ENCODE measurements around the gene SDK1.
"Not testable (repeated sequence)": the region's sequence is repeated elsewhere in the genome, so short reads cannot be mapped to it uniquely, and the experiment has no call there.

The SDK1 gene

DNA sequence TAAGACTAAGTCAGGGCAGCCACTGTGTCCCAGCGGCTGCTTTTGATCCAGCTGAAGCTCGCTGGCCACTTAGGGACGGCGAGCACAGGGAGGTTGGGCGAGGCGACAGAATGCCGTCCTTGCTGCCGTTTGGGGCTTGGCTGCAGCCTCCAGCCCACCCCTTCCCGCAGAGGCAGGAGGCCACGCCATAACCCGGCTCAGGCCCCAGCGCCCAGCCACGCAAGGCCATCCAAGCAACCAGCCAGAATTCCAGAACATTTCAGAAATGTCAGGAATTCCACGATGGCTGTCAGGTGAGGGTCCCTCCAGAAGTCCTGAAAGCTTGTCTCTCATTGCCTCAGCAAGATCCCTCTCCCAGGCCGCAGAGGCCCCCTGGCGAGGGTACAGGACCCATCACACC lies 901.9 kb downstream of the SDK1 start:
- DNase-seq (ENCODE audit: low spot score): no peak

- no peak for DNase-seq (ENCODE audit: low spot score)
Observed at GRCh38 chr7:4203626-4204512, 902.8 kb downstream of the SDK1 start.

GRCh38 chr7:4204513-4205165 lies 903.6 kb downstream of the SDK1 start:
- DNase-seq (ENCODE audit: low spot score): no peak

DNA sequence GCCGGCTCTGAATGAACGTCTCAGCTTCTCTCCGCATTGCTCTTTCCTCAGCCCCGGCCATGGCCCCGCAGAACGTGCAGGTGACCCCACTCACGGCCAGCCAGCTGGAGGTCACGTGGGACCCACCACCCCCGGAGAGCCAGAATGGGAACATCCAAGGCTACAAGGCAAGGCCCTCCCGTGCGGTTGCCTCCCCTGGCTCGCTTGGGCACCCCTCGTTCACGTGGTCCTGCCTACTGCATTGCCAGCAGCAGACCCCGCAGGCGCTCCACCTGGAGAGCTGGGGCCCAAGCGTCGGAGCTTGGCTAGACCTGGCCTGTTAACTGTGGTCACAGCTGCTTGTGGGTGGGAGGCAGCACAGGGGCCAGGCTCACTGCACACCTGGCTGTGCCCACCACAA lies 904.8 kb downstream of the SDK1 start:
- DNase-seq (ENCODE audit: low spot score): no peak

- DNase-seq (ENCODE audit: low spot score): no peak
Observed at GRCh38 chr7:4207011-4207410, 906.0 kb downstream of the SDK1 start.

DNA sequence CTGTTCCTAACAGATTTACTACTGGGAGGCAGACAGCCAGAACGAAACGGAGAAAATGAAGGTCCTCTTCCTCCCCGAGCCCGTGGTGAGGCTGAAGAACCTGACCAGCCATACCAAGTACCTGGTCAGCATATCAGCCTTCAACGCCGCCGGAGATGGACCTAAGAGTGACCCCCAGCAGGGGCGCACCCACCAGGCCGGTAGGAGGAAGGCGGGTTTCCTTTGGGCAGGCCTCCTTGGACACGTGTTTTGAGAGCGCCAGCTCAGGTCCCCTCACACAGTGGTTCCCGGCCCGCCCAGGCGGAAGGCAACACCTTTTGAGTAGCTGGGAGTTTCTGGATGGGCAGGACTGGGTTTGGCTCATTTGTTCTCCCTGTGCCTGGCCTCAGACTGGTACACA lies 907.0 kb downstream of the SDK1 start:
- DNase-seq (ENCODE audit: low spot score): no peak

DNA sequence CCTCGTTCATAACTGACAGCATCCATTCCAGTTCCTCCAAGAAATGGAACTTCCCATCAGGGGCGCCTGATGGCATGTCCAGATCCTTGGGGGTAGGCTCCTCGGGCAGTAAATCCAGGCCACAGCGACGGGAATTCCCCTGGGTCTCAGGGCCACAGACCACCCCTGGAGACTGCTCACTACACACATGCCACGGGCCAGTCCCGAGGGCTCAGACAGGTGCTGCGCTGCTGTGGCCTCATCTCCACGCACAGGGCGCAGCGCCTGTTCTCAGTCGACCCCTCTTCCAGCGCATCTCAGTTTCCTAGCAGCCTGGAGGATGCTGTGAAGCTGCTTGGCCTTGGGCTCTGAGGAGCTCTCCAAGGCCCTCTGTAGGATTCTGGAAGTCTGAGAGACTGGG lies 907.5 kb downstream of the SDK1 start:
- no peak for DNase-seq (ENCODE audit: low spot score)

DNA sequence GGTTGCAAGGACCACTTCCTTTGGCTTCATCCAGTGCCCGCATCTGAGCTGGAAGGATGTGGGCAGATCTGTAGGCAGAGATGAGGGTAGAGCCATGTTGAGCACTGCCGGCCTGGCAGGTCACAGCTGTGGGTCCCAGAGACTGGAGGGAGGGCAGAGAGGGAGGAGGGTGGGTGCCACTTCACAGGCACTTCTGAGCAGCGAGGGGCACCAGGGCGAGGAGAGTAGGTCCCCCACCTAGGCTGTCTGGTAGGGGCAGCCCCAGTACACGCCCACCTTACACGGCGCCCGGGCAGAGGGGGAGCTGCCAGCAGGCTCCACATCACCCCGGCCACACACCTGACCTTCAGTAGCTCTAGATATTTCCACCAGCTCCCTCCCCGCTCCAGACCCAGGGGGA lies 908.1 kb downstream of the SDK1 start:
- no peak for DNase-seq (ENCODE audit: low spot score)

GRCh38 chr7:4209966-4210365 lies 908.9 kb downstream of the SDK1 start:
- no peak for DNase-seq (ENCODE audit: low spot score)

DNA sequence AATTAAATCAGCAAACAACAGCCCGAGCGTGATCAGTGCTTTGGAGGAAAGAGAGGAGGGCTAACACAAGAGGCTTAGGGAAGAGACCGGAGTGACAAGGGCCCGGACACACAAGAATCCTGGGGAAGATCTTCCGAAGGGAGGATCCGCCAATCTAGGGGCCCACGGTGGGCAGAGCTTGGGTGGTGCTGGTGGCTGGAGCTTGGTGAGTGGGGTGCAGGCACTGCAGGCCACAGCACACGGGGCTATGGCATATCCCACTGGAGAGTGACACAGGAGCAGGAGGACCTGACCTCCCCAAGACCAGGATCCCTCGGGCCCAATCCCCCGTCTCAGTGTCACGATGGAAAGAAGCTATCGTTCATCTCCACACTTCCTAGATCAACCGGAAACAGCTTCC lies 909.8 kb downstream of the SDK1 start:
- no peak for DNase-seq (ENCODE audit: low spot score)

DNA sequence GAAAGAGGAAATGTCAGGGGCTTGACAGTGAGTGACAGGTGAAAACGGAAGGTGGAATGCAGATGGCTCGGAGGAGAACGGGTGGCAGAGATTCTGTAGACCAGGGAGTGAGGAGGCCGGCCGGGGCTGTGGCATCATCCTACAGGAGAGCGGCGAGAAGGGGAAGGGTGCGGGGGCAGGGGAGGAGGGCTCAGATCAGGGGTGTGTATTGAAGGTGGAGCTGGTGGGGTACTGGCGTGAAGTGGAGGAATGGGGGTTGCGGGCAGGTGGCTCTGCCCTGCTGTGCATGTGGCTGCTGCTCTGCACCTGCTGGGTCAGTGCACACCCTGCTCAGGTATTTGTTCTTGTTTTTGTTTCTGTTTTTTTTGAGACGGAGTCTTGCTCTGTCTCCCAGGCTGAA lies 910.2 kb downstream of the SDK1 start:
- no peak for DNase-seq (ENCODE audit: low spot score)

DNA sequence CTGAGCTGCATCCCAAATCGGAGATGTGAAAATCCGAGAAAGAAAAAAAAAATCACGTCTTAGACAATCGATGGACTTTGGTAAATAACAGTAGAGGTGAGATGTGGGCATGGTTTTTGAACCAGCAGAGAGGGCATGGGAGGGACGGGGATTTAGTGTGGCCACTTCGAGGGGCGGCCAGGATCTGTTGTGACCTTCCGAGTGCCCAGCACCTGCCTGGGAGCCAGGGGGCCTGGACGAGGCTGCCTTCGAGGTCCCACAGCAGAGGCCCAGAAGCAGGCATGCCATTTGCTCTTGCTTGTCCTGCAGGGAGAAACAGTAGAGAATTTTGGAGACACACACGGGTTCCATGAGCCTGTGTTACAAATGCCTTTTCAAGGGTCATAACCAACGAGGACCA lies 911.3 kb downstream of the SDK1 start:
- DNase-seq (ENCODE audit: low spot score): no peak

DNA sequence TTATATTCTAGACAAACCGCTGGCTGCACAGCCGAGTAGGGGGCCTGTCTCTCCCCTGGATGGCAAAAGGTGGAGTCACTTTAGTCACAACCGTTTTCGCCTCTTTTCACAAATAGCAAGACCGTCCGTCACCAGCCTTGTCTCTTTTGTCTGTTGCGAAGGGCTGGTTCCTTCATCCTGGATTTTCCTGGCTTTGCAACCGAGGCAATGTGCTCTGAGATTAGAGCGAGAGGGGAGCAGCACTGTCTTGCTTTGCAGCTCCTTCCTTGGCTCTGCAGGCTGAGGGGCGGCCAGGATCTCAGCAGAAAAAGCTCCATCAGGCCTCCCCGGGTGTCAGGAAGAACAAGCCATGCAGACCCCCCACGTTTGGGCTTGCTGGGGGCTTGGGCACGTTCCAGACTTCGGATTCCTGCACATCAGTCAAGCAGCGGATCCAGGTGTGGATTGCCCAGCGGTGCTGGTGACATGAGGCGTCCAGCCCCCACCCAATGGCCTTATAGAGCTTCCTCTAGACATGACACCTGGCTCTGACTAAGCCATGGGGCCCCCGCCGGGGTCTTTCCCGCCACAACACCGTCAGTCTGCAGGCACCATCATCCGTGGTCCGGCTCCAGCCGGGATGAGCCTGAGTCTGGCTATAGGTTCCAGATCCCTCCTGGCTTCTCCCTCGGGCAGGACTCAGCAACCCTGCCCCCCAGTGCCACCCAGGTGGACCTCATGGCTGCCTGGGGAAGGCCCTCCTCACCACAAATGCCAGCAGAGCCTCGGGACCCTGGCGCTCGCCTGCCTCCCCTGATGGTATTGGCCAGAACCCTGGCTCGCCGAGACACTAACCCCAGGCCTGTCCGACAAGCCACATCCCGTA lies 913.5 kb downstream of the SDK1 start:
- DNase-seq (ENCODE audit: low spot score): no peak

DNA sequence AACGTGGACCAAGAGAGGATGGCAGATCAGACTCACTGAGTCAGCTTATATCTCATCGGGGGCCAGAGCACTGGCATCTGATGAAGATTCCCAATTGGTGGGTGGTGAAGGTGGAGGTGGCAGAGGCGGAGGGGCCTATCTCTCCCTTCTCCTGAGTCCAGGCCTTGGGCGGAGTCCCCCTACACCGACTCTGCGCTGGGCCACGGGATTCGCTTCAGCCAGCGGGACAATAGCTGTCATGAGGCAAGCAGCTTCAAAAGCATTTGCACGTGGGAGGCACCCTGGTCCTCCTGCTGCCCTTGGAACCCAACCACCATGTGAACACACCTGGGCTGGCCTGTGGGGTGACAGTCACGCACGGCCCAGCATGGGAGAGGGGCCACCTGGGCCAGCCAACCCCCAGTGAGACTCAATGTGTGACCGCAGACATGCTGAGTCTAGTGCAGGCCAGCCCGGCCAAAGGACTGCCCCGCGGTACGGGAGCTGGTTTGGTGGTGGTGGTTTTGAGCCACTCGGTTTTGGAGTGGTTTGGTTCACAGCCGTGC lies 914.2 kb downstream of the SDK1 start:
- DNase-seq (ENCODE audit: low spot score): no peak

DNA sequence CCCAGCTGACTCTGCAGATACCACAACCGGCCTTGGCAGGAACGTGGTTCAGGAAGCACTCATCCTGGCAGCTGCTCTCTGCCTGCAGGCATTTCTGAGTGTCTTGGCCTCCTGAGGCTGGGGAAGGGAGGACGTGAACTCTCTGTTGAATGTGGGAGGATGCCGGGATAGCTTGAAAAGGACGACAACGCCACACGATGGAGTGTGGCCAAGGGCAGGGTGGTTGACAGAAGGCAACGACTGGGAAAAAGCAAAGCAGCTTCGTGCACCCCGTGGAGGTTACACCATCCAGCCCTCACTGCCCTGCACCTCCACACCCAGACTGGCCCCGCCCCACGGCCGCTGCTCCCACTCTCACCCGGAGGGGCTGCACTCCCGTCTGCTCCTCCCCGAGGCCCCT lies 915.0 kb downstream of the SDK1 start:
- no peak for DNase-seq (ENCODE audit: low spot score)

DNA sequence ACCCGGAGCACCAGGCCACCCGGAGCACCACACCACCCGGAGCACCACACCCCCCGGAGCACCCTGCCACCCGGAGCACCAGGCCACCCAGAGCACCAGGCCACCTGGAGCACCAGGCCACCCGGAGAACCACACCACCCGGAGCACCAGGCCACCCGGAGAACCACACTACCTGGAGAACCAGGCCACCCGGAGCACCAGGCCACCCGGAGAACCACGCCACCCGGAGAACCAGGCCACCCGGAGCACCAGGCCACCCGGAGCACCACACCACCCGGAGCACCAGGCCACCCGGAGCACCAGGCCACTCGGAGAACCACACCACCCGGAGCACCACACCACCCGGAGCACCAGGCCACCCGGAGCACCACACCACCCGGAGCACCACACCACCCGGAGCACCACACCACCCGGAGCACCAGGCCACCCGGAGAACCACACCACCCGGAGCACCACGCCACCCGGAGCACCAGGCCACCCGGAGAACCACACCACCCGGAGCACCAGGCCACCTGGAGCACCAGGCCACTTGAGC lies 916.1 kb downstream of the SDK1 start:
- not testable (repeated sequence) for DNase-seq (ENCODE audit: low spot score)

DNA sequence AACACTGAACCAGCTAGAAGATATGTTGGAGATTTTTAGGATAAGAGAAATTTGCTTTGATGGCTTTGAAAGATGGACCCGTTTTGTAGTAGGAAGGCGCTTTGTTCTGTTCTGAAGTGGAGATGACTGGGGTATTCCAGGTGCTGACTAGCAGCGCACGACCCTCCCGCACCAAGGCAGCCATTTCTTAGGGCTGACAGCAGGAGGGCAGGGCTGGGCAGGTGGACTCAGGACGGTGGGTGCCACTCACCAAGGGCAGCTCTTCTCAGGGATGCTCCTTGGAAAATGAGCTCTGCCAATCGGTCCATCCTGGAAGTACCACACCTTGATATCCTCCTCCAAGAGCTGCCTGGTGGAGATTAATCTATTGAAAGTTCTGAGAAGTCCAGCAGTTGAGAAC lies 917.4 kb downstream of the SDK1 start:
- no peak for DNase-seq (ENCODE audit: low spot score)

DNA sequence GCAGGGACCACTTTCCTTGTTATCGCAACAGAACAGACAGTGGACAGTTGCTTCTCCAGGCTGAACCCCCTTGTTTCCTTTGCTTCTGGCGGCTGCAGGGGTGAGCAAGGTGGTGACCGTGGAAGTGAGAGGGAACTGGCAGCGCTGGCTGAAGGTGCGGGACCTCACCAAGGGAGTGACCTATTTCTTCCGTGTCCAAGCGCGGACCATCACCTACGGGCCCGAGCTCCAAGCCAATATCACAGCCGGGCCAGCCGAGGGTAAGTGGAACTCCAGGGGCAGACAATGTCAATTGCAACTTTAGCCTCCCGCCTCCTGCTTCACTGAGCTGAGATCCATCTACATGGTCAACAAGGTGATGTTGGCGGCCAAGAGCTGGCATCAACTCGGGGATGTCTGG lies 919.0 kb downstream of the SDK1 start:
- no peak for DNase-seq (ENCODE audit: low spot score)

DNA sequence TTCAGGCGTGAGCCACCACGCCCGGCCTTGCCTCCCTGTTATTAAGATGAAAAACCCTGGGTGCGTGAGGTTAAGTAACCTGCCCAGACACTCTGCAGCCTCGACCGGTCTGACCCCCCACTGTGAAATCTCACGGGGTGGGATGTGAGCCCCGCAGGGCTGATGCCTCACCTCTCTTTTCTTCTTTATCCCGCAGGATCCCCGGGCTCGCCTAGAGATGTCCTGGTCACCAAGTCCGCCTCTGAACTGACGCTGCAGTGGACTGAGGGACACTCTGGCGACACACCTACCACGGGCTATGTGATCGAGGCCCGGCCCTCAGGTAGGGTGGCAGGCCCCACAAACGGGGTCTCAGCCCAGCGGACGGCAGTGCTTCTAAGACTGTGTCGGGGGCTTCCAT lies 920.0 kb downstream of the SDK1 start:
- DNase-seq (ENCODE audit: low spot score): no peak

GRCh38 chr7:4222676-4223075 lies 921.6 kb downstream of the SDK1 start:
- DNase-seq (ENCODE audit: low spot score): no peak

DNA sequence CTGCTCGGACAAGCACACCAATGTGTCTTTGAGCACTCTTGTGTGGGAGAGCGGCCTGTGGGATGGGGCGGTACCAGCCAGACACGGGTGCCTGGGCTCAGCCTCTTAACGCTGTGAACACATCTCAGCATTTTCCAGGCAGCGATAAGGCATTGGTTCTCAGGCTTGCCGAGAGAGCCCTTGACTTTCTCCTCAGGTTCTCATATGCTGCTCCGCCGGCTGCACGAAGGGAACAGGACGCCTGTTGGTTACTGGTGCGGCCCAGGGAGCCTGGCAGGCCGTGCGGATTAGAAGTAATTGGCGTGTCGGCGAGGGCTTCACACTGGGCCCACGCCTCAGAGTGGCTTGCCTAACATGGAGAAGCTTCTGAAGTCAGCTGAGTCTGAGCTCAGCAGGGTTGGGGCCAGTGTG lies 924.3 kb downstream of the SDK1 start:
- DNase-seq (ENCODE audit: low spot score): no peak

GRCh38 chr7:4225881-4226523 lies 925.0 kb downstream of the SDK1 start:
- DNase-seq (ENCODE audit: low spot score): no peak

Data from hematopoietic multipotent progenitor cell treated with erythropoietin and hydrocortisone succinate and interleukin-3 and kit ligand, for 15 days (in vitro differentiated cells).